Measurements from ENCODE around the gene MKNK1.

The MKNK1 gene

GRCh38 chr1:46524843-46525242 lies 79.2 kb downstream of the MKNK1 start:
- Histone ChIP-seq H3K27ac (ENCODE audit: low read length) (no peak overlapping the region), H3K4me1 (ENCODE audit: control insufficient read depth in 1 of 2, insufficient read depth in 2 of 2, low read length in 2 of 2) (peaks cover 3 to 6% of the 10 kb centered on the region in 2 donors), H3K27me3 (ENCODE audit: low read depth, low read length) (peaks cover 9% of the 10 kb centered on the region), H3K4me3 (ENCODE audit: low read depth in 1 of 2, low read length in 2 of 2) (no peak overlapping the region), H3K9me3 (ENCODE audit: control insufficient read depth in 1 of 2, low read length in 2 of 2) (no peaks in the 10 kb centered on the region), H3K36me3 (ENCODE audit: control insufficient read depth in 1 of 2, insufficient read depth in 2 of 2, low read length in 2 of 2) (no peaks in the 10 kb centered on the region)

- Histone ChIP-seq H3K27me3 (ENCODE audit: low read depth, low read length) (peaks cover 5% of the 10 kb centered on the region), H3K4me3 (ENCODE audit: low read depth in 1 of 2, low read length in 2 of 2) (no peak overlapping the region), H3K9me3 (ENCODE audit: control insufficient read depth in 1 of 2, low read length in 2 of 2) (no peaks in the 10 kb centered on the region), H3K27ac (ENCODE audit: low read length) (no peak overlapping the region), H3K4me1 (ENCODE audit: control insufficient read depth in 1 of 2, insufficient read depth in 2 of 2, low read length in 2 of 2) (peaks cover 3 to 6% of the 10 kb centered on the region in 2 donors), H3K36me3 (ENCODE audit: control insufficient read depth in 1 of 2, insufficient read depth in 2 of 2, low read length in 2 of 2) (no peaks in the 10 kb centered on the region)
Observed at GRCh38 chr1:46523496-46524353, 80.3 kb downstream of the MKNK1 start.

GRCh38 chr1:46522969-46523320 lies 81.1 kb downstream of the MKNK1 start:
- H3K9me3 ChIP-seq (ENCODE audit: control insufficient read depth in 1 of 2, low read length in 2 of 2): no peaks in the 10 kb centered on the region
- no peak overlapping the region for H3K4me3 ChIP-seq (ENCODE audit: low read depth in 1 of 2, low read length in 2 of 2)
- no peaks in the 10 kb centered on the region for H3K36me3 ChIP-seq (ENCODE audit: control insufficient read depth in 1 of 2, insufficient read depth in 2 of 2, low read length in 2 of 2)
- no peak overlapping the region for H3K27ac ChIP-seq (ENCODE audit: low read length)
- H3K4me1 ChIP-seq (ENCODE audit: control insufficient read depth in 1 of 2, insufficient read depth in 2 of 2, low read length in 2 of 2): peaks cover 3 to 6% of the 10 kb centered on the region in 2 donors
- H3K27me3 ChIP-seq (ENCODE audit: low read depth, low read length): no peaks in the 10 kb centered on the region

- Histone ChIP-seq H3K4me3 (ENCODE audit: low read depth in 1 of 2, low read length in 2 of 2) (no peak overlapping the region), H3K36me3 (ENCODE audit: control insufficient read depth in 1 of 2, insufficient read depth in 2 of 2, low read length in 2 of 2) (no peaks in the 10 kb centered on the region), H3K27me3 (ENCODE audit: low read depth, low read length) (no peaks in the 10 kb centered on the region), H3K27ac (ENCODE audit: low read length) (no peak overlapping the region), H3K9me3 (ENCODE audit: control insufficient read depth in 1 of 2, low read length in 2 of 2) (no peaks in the 10 kb centered on the region), H3K4me1 (ENCODE audit: control insufficient read depth in 1 of 2, insufficient read depth in 2 of 2, low read length in 2 of 2) (peaks cover under 1 to 3% of the 10 kb centered on the region in 2 donors)
Observed at GRCh38 chr1:46522184-46522968, 81.7 kb downstream of the MKNK1 start.

GRCh38 chr1:46521414-46521813 lies 82.7 kb downstream of the MKNK1 start:
- Histone ChIP-seq H3K4me1 (ENCODE audit: control insufficient read depth in 1 of 2, insufficient read depth in 2 of 2, low read length in 2 of 2) (peaks cover 0 to 3% of the 10 kb centered on the region in 2 donors), H3K36me3 (ENCODE audit: control insufficient read depth in 1 of 2, insufficient read depth in 2 of 2, low read length in 2 of 2) (no peaks in the 10 kb centered on the region), H3K27ac (ENCODE audit: low read length) (no peak overlapping the region), H3K9me3 (ENCODE audit: control insufficient read depth in 1 of 2, low read length in 2 of 2) (no peaks in the 10 kb centered on the region), H3K4me3 (ENCODE audit: low read depth in 1 of 2, low read length in 2 of 2) (no peak overlapping the region), H3K27me3 (ENCODE audit: low read depth, low read length) (no peaks in the 10 kb centered on the region)

- H3K27ac ChIP-seq (ENCODE audit: low read length): no peak overlapping the region
- peaks cover 0 to 3% of the 10 kb centered on the region in 2 donors for H3K4me1 ChIP-seq (ENCODE audit: control insufficient read depth in 1 of 2, insufficient read depth in 2 of 2, low read length in 2 of 2)
- H3K9me3 ChIP-seq (ENCODE audit: control insufficient read depth in 1 of 2, low read length in 2 of 2): no peaks in the 10 kb centered on the region
- no peaks in the 10 kb centered on the region for H3K27me3 ChIP-seq (ENCODE audit: low read depth, low read length)
- no peak overlapping the region for H3K4me3 ChIP-seq (ENCODE audit: low read depth in 1 of 2, low read length in 2 of 2)
- no peaks in the 10 kb centered on the region for H3K36me3 ChIP-seq (ENCODE audit: control insufficient read depth in 1 of 2, insufficient read depth in 2 of 2, low read length in 2 of 2)
Observed at GRCh38 chr1:46520063-46520911, 83.8 kb downstream of the MKNK1 start.

- no peaks in the 10 kb centered on the region for H3K9me3 ChIP-seq (ENCODE audit: control insufficient read depth in 1 of 2, low read length in 2 of 2)
- no peak overlapping the region for H3K4me3 ChIP-seq (ENCODE audit: low read depth in 1 of 2, low read length in 2 of 2)
- no peaks in the 10 kb centered on the region for H3K27me3 ChIP-seq (ENCODE audit: low read depth, low read length)
- no peaks in the 10 kb centered on the region for H3K36me3 ChIP-seq (ENCODE audit: control insufficient read depth in 1 of 2, insufficient read depth in 2 of 2, low read length in 2 of 2)
- peaks cover 0 to 3% of the 10 kb centered on the region in 2 donors for H3K4me1 ChIP-seq (ENCODE audit: control insufficient read depth in 1 of 2, insufficient read depth in 2 of 2, low read length in 2 of 2)
- H3K27ac ChIP-seq (ENCODE audit: low read length): no peak overlapping the region
Observed at GRCh38 chr1:46519209-46519608, 84.9 kb downstream of the MKNK1 start.

- H3K4me1 ChIP-seq (ENCODE audit: control insufficient read depth in 1 of 2, insufficient read depth in 2 of 2, low read length in 2 of 2): peaks cover 0 to 3% of the 10 kb centered on the region in 2 donors
- no peaks in the 10 kb centered on the region for H3K27me3 ChIP-seq (ENCODE audit: low read depth, low read length)
Observed at GRCh38 chr1:46517932-46518498, 86.1 kb downstream of the MKNK1 start.

GRCh38 chr1:46517010-46517600 lies 87.0 kb downstream of the MKNK1 start:
- Histone ChIP-seq H3K9me3 (ENCODE audit: control insufficient read depth in 1 of 2, low read length in 2 of 2) (no peaks in the 10 kb centered on the region), H3K4me1 (ENCODE audit: control insufficient read depth in 1 of 2, insufficient read depth in 2 of 2, low read length in 2 of 2) (no peaks in the 10 kb centered on the region), H3K27me3 (ENCODE audit: low read depth, low read length) (no peaks in the 10 kb centered on the region), H3K4me3 (ENCODE audit: low read depth in 1 of 2, low read length in 2 of 2) (no peak overlapping the region), H3K36me3 (ENCODE audit: control insufficient read depth in 1 of 2, insufficient read depth in 2 of 2, low read length in 2 of 2) (no peaks in the 10 kb centered on the region), H3K27ac (ENCODE audit: low read length) (no peak overlapping the region)

More at GRCh38 chr1:46517932-46518498, 86.1 kb downstream of the MKNK1 start:
- H3K27ac ChIP-seq (ENCODE audit: low read length): no peak overlapping the region
- H3K9me3 ChIP-seq (ENCODE audit: control insufficient read depth in 1 of 2, low read length in 2 of 2): no peaks in the 10 kb centered on the region
- H3K4me3 ChIP-seq (ENCODE audit: low read depth in 1 of 2, low read length in 2 of 2): no peak overlapping the region
- H3K36me3 ChIP-seq (ENCODE audit: control insufficient read depth in 1 of 2, insufficient read depth in 2 of 2, low read length in 2 of 2): no peaks in the 10 kb centered on the region

- Histone ChIP-seq H3K36me3 (ENCODE audit: control insufficient read depth in 1 of 2, insufficient read depth in 2 of 2, low read length in 2 of 2) (no peaks in the 10 kb centered on the region), H3K4me3 (ENCODE audit: low read depth in 1 of 2, low read length in 2 of 2) (no peak overlapping the region), H3K27ac (ENCODE audit: low read length) (no peak overlapping the region), H3K4me1 (ENCODE audit: control insufficient read depth in 1 of 2, insufficient read depth in 2 of 2, low read length in 2 of 2) (no peaks in the 10 kb centered on the region), H3K27me3 (ENCODE audit: low read depth, low read length) (no peaks in the 10 kb centered on the region), H3K9me3 (ENCODE audit: control insufficient read depth in 1 of 2, low read length in 2 of 2) (no peaks in the 10 kb centered on the region)
Observed at GRCh38 chr1:46516200-46516950, 87.7 kb downstream of the MKNK1 start.

All from muscle layer of duodenum (tissue), 2 donors.